PC-3 (cell line): ENCODE data around the gene PREX1.

Experiments
- CTCF ChIP-seq: fragments of 300-600 bp; sonication (generic); conservative IDR thresholded peaks from 2 replicates; pipeline ENCODE4 v1.5.1; 2017; ENCODE audit warnings: antibody characterized with exemption, low read depth, mild to moderate bottlenecking, low read length
- EZH2 ChIP-seq: fragments of 300-600 bp; sonication (generic); IDR thresholded peaks from one replicate; pipeline ENCODE4 v1.6.1; 2017; ENCODE audit warnings: antibody characterized with exemption, mild to moderate bottlenecking, low read length; ENCODE audit not compliant: unreplicated experiment

GRCh38 chr20:48716541-48716940 lies 111.3 kb downstream of the PREX1 start:
- TF ChIP-seq CTCF (no peak), EZH2 (no peak)
